ENCODE data around the gene SOX15.

SOX15 gene

GRCh38 chr17:7575481-7575883, 14.4 kb downstream of the SOX15 start:
- Histone ChIP-seq H3K9me3 (ENCODE audit: insufficient read depth, low read length, severe bottlenecking) (no peaks in the 10 kb centered on the region), H3K9ac (ENCODE audit: low read depth, low read length) (peak overlapping the region; percentile 99; the same call in 1 of the 2 replicates), H3K36me3 (ENCODE audit: insufficient read depth, low read length) (peaks cover 85% of the 10 kb centered on the region)

GRCh38 chr17:7574176-7574953, 15.5 kb downstream of the SOX15 start:
- peak overlapping the region; percentile 70 for H3K4me3 ChIP-seq (ENCODE audit: low read depth in 1 of 2, low read length in 2 of 2)
- no peaks in the 10 kb centered on the region for H3K9me3 ChIP-seq (ENCODE audit: insufficient read depth, low read length, severe bottlenecking)
- DNase-seq (no peak), ATAC-seq (ENCODE audit: insufficient read depth, low read depth) (no peak)
- no peak overlapping the region for H2AFZ ChIP-seq (ENCODE audit: low read depth, low read length)
- peak overlapping the region; percentile 84 for H3K4me2 ChIP-seq (ENCODE audit: insufficient read depth, low read length)
- peak overlapping the region; percentile 99 for H3K9ac ChIP-seq (ENCODE audit: low read depth, low read length)
- H4K20me1 ChIP-seq (ENCODE audit: insufficient read depth, low read length), result peaks cover 61% of the 10 kb centered on the region
- H3K4me1 ChIP-seq (ENCODE audit: insufficient read depth, low read length), result peaks cover 72% of the 10 kb centered on the region
- TF ChIP-seq EZH2 (IDR thresholded peaks at IDR 0.05; ENCODE audit: borderline replicate concordance, low read depth, low read length, severe bottlenecking) (no peak), CTCF (IDR thresholded peaks at IDR 0.05; ENCODE audit: borderline replicate concordance, extremely low read depth, low read length, poor library complexity, severe bottlenecking) (no peak)
- H3K79me2 ChIP-seq (ENCODE audit: insufficient read depth, low read length), result peaks cover 72% of the 10 kb centered on the region
- H3K27me3 ChIP-seq (ENCODE audit: insufficient read depth, low read length, poor library complexity), result no peaks in the 10 kb centered on the region
- peak overlapping the region; percentile 41 for H3K27ac ChIP-seq (ENCODE audit: low read length)
- H3K36me3 ChIP-seq (ENCODE audit: insufficient read depth, low read length), result peaks cover 88% of the 10 kb centered on the region

More at GRCh38 chr17:7575481-7575883, 14.4 kb downstream of the SOX15 start:
- Histone ChIP-seq H3K27ac (ENCODE audit: low read length) (peak overlapping the region; percentile 48; the same call in 1 of the 2 replicates), H3K79me2 (ENCODE audit: insufficient read depth, low read length) (peaks cover 74% of the 10 kb centered on the region), H2AFZ (ENCODE audit: low read depth, low read length) (no peak overlapping the region), H4K20me1 (ENCODE audit: insufficient read depth, low read length) (peaks cover 65% of the 10 kb centered on the region), H3K27me3 (ENCODE audit: insufficient read depth, low read length, poor library complexity) (no peaks in the 10 kb centered on the region), H3K4me1 (ENCODE audit: insufficient read depth, low read length) (peaks cover 70% of the 10 kb centered on the region), H3K4me2 (ENCODE audit: insufficient read depth, low read length) (peak overlapping the region; percentile 84), H3K4me3 (ENCODE audit: low read depth in 1 of 2, low read length in 2 of 2) (peak overlapping the region in 1 of 2 experiments; percentile 70; a peak in 1 of 4 replicates)
- DNase-seq (no peak), ATAC-seq (ENCODE audit: insufficient read depth, low read depth) (no peak)
- TF ChIP-seq EZH2 (IDR thresholded peaks at IDR 0.05; ENCODE audit: borderline replicate concordance, low read depth, low read length, severe bottlenecking), result no peak
- no peak for TF ChIP-seq CTCF (IDR thresholded peaks at IDR 0.05; ENCODE audit: borderline replicate concordance, extremely low read depth, low read length, poor library complexity, severe bottlenecking)

- H3K27me3 ChIP-seq (ENCODE audit: insufficient read depth, low read length, poor library complexity), result no peaks in the 10 kb centered on the region
- peaks cover 65% of the 10 kb centered on the region for H3K4me1 ChIP-seq (ENCODE audit: insufficient read depth, low read length)
- ATAC-seq (ENCODE audit: insufficient read depth, low read depth) (peak; percentile 47), DNase-seq (peak; percentile 92)
- peaks cover 85% of the 10 kb centered on the region for H3K36me3 ChIP-seq (ENCODE audit: insufficient read depth, low read length)
- H2AFZ ChIP-seq (ENCODE audit: low read depth, low read length), result no peak overlapping the region
- H3K4me3 ChIP-seq (ENCODE audit: low read depth in 1 of 2, low read length in 2 of 2), result peak overlapping the region; percentile 70
- H3K9ac ChIP-seq (ENCODE audit: low read depth, low read length), result peak overlapping the region; percentile 99
- peak overlapping the region; percentile 84 for H3K4me2 ChIP-seq (ENCODE audit: insufficient read depth, low read length)
- no peak for TF ChIP-seq EZH2 (IDR thresholded peaks at IDR 0.05; ENCODE audit: borderline replicate concordance, low read depth, low read length, severe bottlenecking)
- no peak for TF ChIP-seq CTCF (IDR thresholded peaks at IDR 0.05; ENCODE audit: borderline replicate concordance, extremely low read depth, low read length, poor library complexity, severe bottlenecking)
- peaks cover 75% of the 10 kb centered on the region for H3K79me2 ChIP-seq (ENCODE audit: insufficient read depth, low read length)
- H3K27ac ChIP-seq (ENCODE audit: low read length), result peak overlapping the region; percentile 97
- no peaks in the 10 kb centered on the region for H3K9me3 ChIP-seq (ENCODE audit: insufficient read depth, low read length, severe bottlenecking)
- peaks cover 54% of the 10 kb centered on the region for H4K20me1 ChIP-seq (ENCODE audit: insufficient read depth, low read length)
Measured at GRCh38 chr17:7573324-7574080, 16.4 kb downstream of the SOX15 start.

All from DND-41 (cell line).